Kidney epithelial cell (primary cell): Measurements from ENCODE around the gene STIM2. TPM values are rescaled to one million over a fixed set of nuclear protein-coding genes. Genes with fewer than 3 reads are reported as not detected.
"Not testable (repeated sequence)": the region's sequence is repeated elsewhere in the genome, so short reads cannot be mapped to it uniquely, and the experiment has no call there.

Experiments
- DNase-seq: peaks from one replicate; pipeline ENCODE4 v3.0.0-alpha.2; 2010; ENCODE audit warnings: low read depth
- H3K27me3 ChIP-seq: 2 replicates; pipeline ENCODE4 v1.6.0; 2011; ENCODE audit warnings: low read length; ENCODE audit not compliant: control insufficient read depth, insufficient read depth
- H3K36me3 ChIP-seq: 2 replicates; pipeline ENCODE4 v1.5.1; 2011; ENCODE audit warnings: low read length; ENCODE audit not compliant: control insufficient read depth, insufficient read depth
- H3K4me3 ChIP-seq: 2 replicates; pipeline ENCODE4 v1.5.1; 2011; ENCODE audit warnings: low read depth, mild to moderate bottlenecking, control low read depth, low read length
- CTCF ChIP-seq: IDR thresholded peaks from 2 replicates; pipeline ENCODE4 v1.5.1; 2011; ENCODE audit warnings: mild to moderate bottlenecking, moderate library complexity, low read length, control low read depth, inconsistent platforms; ENCODE audit not compliant: insufficient read depth, poor library complexity, severe bottlenecking
- total RNA-seq: library from RNA; depleted of rRNA; stranded (reverse); fragments of >200 nt; gene quantifications from 2 replicates; pipeline ENCODE4 v1.2.3, GENCODE V29; 2015

The STIM2 gene
- total RNA-seq, 1 donor from 2014 or later = 12.0 TPM

GRCh38 chr4:26962720-26963119 lies 102.1 kb downstream of the STIM2 start:
- no peak overlapping the region for H3K4me3 ChIP-seq
- DNase-seq = no peak
- no peak for TF ChIP-seq CTCF
- no peaks in the 10 kb centered on the region for H3K36me3 ChIP-seq
- H3K27me3 ChIP-seq = no peaks in the 10 kb centered on the region

- no peaks in the 10 kb centered on the region for H3K27me3 ChIP-seq
- DNase-seq = no peak
- H3K36me3 ChIP-seq = no peaks in the 10 kb centered on the region
- no peak for TF ChIP-seq CTCF
- H3K4me3 ChIP-seq = no peak overlapping the region
These were observed 103.9 kb downstream of the STIM2 start for GRCh38 chr4:26964512-26964911.

GRCh38 chr4:26964994-26965393 lies 104.4 kb downstream of the STIM2 start:
- Histone ChIP-seq H3K4me3 (no peak overlapping the region), H3K27me3 (no peaks in the 10 kb centered on the region), H3K36me3 (no peaks in the 10 kb centered on the region)
- TF ChIP-seq CTCF = no peak
- DNase-seq = no peak

- H3K36me3 ChIP-seq, H3K4me3 ChIP-seq, H3K27me3 ChIP-seq, DNase-seq: not testable (repeated sequence)
These were observed 115.0 kb downstream of the STIM2 start for GRCh38 chr4:26975464-26976181.

DNA sequence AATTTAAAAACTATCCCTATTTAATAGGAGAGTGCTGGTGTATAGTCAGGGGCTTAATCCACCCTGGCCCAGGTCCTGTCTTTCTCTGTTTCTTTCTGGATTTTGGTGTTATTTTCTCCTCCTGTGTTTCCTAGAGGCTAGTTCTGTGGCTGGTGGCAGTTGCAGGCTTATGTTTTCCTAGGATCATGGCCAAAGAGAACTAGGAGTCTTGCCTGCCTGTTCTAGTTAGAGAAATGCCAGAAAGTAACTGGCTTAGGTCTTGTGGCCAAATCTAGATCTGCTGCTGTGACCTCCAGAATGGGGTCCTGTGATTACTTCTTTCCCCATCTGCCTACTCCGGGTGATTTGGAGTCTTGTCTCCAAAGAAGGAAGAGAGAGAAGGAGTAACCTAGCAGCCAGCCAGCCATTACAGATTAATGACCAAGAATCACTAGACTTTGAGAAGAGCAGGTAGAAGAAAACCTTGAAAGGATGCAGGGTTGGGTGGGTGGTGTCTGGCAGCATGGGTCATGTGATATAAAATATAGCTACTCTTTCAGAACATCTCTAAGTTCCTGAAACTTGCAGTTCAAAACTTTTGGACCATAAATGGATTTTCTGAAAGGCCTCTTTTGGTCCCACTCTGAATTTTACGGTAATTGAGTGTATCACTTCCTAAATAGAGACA lies 117.9 kb downstream of the STIM2 start:
- no peaks in the 10 kb centered on the region for H3K27me3 ChIP-seq
- DNase-seq = no peak
- no peak overlapping the region for H3K4me3 ChIP-seq
- TF ChIP-seq CTCF = no peak
- H3K36me3 ChIP-seq = no peaks in the 10 kb centered on the region

- Histone ChIP-seq H3K36me3 (no peaks in the 10 kb centered on the region), H3K27me3 (no peaks in the 10 kb centered on the region), H3K4me3 (no peak overlapping the region)
- no peak for TF ChIP-seq CTCF
- DNase-seq = no peak
These were observed 124.3 kb downstream of the STIM2 start for GRCh38 chr4:26984896-26985295.
